NCI-H345 (cell line): ENCODE results near the gene CDR2L.

ENCODE experiments used
- DNase-seq: peaks from one replicate; lab custom pipeline; 2025; lab: John Stamatoyannopoulos, UW

The CDR2L gene

DNA sequence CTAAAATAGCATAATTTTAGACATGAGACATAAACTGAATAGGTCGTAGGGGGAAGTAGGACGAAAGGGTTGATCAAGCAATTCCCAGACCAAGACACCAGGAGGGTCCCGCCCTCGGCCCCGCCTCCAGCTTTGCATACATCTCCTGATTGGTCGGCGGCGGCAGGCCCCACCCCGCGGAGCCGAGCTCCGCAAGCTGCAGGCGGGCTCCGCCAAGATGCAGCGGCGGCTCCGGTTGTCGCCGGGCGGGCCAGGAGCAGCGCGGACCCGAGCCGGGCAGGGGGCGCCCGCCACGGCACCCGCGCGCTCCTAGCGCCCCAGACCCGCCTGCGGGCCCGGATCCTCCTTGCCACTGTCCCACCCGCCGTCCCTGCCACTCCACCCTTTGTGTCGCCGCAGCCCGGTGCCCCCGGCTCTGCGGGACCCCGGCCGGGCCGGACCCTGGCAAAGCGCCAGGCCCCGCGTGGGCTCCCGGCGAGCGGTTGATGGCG is at the start of gene CDR2L:
CDR2L (plus strand) TSS at position 215 of the 491 bp plus-strand sequence. CDS start 412 bp downstream, outside the sequence.
- DNase-seq: peak; percentile 97

DNA sequence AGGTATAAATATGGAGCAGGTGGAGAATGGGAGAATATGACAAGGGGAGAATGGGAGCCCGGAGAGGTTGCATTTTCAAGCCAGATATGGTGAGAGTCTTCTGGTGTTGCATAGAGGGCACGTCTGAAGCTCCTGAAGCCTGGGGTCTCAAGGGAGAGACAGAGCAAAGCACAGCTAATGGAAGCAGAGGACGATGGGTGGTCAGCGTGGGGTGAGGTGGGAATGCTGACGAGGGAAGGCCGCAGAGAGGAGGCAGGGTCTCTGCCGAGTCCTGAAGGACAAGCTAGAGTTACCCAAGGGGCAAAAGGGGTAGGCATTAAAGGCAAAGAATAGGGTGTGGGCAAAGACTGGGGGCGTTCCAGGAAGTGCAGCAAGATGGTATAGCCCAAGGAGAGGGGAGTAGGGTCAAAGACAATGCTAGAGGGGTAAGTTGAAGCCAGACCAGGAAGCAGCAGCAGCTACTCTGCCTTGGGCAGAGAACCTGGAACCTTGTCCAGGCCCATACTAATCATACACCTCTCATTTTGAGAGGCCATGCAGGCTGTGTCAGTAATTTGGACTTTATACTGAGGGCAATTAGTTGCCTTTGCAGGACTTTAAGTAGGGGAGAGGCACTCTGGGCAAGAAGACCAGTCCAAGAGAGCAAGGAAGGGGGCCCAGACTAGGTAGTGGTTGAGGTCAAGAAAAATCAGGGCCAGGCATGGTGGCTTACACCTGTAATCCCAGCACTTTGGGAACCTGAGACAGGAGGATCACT is 49.1 kb upstream of the CDR2L start:
- no peak for DNase-seq

DNA sequence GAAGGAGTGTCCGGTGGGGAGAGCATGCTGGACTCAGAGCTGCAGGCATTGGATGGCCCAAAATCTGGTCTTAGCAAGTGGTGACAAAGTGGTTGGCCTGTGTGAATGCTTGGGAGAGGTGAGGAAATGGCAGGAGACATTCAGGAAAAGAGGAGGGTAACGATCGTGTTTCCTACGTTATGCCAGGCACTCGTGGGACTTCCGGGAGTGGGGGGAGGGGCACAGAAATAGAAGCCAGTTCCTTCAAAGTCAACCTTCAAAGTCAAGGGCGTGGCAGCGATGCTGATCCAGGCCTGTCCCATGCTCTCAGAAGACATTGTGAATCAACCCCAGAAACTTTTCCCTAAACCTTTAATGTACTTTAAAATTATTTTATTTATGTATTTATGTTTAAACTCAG is 47.9 kb upstream of the CDR2L start:
- no peak for DNase-seq

DNA sequence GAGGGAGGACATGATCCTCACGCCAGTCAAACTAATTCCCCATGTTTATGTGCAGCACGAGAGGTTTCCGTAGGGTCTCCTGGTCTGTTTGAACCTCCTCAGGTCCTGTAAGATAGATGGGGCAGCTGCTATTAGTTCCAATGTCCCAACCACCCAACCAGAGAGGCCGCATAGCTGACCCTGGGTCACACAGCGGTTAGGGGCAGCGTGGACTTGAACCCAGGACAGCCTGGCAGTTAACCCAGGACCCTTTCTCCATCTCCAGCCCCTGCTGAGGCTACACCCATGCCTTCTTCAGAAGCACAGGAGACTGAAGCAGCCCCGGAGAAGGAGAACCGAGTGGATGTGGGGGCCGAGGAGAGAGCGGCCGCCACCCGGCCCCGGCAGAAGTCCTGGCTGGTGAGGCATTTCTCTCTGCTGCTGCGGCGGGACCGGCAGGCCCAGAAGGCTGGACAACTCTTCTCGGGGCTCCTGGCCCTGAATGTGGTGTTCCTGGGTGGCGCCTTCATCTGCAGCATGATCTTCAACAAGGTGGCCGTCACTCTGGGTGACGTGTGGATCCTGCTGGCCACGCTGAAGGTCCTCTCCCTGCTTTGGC is 46.2 kb upstream of the CDR2L start:
- DNase-seq: no peak

DNA sequence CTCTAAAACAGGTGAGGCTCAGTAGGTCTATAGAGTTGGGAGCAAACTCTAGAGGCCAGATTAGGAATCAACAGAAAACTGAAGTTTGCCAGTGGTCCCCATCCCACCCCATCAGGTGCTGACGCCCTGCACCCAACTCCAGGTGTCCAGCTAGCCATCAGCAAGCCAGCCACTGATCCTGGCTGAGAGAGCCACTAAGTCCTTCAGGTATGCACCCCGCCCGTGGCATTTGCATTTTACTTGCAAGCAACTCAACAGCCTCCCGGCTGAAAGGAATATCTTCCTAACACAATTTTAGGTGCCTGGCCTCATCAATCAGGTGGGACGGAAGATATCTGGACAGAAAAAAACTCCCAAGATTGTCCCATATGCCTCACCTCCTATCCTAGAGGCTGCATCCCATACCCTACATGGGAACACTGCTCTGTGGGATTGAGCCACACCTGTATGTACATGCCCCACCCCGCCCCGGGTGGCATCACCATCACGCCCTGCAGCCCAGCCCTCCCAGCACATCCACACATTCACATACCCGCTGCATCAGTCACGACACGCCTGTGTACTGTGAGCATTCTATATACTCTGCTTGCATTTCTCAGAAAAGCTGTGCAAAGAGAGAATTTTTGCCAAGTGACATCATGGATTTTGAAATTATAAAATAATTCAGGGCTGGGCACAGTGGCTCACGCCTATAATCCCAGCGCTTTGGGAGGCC is 43.5 kb upstream of the CDR2L start:
- DNase-seq: no peak

DNA sequence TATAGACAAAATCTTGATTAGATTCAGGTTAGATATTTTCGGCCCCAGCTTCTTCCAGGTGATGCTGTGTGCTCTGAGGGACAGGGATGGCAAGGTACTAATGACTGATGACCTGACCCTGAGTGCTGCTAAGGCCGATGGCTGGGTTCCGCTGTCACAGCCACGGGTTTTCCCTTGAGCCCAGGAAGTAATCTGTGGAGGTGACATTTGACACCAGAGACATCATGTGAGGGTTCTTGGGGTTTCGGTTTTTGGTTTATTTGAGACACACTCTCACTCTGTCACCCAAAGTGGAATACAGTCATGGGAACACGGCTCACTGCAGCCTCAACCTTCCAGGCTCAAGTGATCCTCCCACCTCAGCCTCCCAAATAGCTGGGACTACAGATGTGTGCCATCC is 41.9 kb upstream of the CDR2L start:
- DNase-seq: no peak

DNA sequence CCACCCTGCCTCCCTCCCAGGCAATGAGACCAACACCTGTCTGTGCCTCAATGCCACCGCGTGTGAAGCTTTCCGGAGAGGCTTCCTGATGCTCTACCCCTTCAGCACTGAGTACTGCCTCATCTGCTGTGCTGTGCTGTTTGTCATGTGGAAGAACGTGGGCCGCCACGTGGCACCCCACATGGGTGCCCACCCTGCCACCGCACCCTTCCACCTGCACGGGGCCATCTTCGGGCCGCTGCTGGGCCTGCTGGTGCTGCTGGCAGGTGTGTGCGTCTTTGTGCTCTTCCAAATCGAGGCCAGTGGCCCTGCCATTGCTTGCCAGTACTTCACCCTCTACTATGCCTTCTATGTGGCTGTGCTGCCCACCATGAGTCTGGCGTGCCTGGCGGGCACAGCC is 40.8 kb upstream of the CDR2L start:
- no peak for DNase-seq

DNA sequence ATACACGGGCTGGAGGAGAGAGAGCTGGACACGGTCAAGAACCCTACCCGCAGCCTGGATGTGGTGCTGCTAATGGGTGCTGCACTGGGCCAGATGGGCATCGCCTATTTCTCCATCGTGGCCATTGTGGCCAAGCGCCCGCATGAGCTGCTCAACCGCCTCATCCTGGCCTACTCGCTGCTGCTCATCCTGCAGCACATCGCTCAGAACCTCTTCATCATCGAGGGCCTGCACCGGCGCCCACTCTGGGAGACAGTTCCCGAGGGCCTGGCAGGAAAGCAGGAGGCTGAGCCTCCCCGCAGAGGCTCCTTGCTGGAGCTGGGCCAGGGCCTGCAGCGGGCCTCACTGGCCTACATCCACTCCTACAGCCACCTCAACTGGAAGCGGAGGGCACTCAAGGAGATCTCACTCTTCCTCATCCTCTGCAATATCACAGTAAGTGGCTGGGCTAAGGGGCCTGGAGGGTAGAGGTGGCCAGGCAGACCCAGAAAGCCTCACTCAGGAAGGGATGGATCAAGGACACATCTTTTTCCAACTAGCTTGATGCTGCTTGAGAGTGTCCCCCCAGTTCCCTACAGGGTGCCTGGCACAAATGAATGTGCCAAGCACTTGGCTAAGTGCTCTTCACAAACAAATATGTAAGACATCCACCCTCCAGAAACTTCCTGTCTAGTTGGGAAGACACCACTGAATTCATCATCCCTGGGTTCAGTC is 40.2 kb upstream of the CDR2L start:
- DNase-seq: no peak

DNA sequence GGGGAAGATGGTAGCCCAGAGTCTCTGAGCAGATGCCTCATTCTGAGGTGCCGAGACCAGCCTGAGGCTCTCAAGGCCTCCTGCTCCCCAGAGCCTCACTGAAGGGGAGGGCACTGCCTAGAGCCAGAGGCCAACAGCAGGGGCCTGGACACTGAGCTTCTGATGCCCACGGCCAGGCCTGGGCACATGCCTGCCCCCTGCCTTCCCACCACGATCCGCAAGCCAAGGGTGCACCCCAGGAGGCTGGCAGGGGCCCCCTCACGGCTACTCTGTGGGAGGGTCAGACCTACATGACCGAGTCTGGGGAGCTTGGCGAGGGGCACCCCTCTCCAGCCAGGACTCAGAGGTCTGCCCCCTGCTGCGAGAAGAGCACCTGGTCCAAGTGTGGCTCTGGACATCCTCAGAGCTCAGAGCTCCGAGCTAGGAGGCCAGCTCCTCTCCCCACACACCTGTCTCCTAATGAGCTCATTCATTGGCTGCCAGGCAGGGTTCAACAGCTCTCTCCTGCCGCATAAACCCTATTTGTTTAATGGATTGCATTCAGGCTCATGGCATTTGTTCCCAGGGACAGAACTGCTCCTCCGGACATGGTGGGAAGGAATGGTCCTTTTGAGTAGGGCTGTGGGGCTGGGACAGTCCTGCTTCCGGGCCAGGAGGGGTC is 37.8 kb upstream of the CDR2L start:
- peak; percentile 23 for DNase-seq

DNA sequence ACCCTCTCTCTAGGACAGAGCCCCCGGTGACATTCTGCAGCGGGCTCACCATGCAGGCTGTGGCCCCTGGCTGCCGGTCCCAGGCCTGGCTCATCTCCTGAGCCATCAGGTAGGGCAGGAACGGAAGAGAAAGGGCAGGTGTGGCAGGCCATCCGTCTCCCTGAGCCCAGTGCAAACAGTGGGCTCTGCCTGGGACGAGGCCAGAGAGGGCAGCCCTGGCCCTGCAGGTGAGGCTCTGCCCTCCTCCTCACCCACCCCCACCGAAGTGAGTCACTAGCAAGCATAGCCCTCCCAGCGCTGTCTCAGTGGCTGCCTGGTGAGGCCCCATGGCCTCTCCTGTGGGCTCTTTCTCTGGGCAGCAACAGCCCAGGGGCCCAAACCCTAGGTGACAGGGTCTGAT is 37.2 kb upstream of the CDR2L start:
- DNase-seq: no peak

DNA sequence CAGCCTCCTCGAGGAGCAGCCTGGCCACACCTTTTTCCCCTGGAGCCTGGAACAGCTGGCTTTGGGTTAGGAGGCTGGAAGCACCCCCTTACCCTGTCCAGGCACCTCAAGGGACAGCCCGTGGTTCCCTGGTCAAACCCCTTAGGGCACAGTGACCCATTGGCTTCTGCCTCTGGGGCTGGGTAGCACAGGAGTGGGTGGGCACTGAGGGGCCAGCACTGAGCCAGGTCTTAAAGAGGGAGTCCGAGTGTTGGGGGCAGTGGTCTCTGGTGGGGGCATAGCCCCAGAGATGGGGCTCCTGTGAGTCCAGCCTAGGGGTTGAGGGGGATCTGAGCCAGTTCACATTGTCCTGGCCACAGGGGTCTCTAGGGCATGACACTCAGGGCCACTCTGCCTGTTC is 36.4 kb upstream of the CDR2L start:
- no peak for DNase-seq

DNA sequence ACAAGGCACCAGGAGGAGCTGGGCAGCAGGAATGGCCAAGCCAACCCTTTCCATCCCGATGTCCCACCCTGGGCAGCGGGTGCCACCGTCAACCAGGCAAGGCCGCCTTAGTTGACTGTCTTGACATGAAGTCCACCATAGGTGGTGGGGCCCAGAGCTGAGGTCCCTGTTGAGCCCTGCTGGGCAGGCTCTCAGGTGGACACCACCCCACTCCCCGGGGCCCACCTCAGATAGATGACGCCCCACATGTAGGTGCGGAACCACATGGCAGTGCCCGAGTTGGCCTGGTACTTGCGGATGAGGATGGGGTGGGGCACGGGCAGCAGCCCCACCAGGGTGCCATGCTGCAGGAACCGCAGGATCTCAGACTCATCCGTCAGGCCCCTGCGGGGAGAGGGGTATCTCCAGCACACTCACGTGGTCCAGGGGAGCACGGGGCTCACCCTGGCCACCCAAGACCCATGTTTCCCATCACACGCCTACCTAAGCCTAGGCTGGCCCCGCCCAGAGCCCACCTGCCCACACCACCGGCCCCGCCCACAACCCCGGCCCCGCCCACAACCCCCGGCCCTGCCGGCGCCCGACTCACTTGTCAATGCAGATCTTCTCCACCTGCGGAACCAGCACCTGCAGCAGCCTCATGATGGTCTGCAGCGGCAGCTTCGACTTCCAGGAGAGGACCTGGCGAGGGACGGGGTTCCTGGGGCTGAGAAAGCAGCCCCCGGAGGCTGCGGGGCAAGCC is 35.6 kb upstream of the CDR2L start:
- no peak for DNase-seq

DNA sequence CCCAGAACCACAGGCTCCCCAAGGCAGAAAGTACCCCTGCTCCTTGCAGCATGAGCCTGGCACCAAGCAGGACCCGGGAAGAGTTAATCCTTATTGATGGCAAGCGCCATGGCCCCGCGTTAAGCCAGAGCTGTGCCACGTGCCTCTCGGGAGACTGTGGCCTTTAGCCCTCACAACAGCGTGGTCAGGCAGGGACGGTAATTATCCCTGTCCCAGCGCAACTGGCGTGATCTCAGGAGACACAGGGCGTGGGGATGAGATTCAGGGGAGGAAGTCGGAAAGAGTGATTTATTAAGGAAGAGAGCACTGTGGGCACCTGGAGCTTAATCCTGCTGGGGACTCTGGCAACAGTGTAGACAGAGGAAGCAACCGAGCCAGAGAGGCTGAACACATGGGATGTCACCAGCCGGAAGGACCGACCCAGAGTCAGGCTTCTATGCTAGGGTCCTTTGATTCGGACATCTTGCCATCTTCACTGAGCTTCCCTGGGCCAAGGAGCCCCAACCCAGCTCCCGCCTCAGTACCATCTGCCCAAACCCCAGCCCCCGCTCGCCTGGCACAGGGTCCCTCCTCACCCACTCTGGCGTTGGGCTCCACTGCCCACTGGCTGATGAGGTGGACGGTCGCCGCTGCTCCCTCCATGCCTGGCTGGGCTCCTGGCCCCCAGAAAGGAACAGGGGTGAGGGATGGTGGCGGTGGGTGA is 34.9 kb upstream of the CDR2L start:
- no peak for DNase-seq

DNA sequence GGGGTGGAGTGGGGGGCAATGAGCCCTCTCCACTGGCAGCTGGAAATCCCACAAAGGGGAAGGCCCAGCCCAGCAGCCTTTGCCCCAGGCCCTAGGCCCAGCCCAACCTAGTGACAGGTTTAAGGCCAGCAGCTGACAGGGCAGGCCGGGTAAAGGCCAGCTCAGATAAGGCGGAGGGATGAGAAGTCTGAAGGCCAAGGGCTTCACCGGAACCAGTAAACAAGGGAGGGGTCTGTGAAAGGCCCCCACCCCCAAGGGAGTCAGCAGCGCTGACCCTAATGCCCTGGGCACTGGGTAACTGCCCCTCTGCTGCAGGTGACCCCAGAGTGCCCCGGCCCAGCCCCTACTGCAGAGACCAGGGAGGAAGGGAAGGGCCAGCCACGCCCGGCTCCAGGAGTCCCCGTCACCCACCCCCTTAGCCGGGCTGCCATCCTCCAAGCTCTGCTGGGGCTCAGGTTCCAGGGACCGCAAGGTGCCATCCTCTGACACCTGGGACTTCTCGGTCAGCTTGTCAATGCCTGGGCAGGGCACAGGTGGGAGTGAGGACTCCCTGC is 34.2 kb upstream of the CDR2L start:
- no peak for DNase-seq

DNA sequence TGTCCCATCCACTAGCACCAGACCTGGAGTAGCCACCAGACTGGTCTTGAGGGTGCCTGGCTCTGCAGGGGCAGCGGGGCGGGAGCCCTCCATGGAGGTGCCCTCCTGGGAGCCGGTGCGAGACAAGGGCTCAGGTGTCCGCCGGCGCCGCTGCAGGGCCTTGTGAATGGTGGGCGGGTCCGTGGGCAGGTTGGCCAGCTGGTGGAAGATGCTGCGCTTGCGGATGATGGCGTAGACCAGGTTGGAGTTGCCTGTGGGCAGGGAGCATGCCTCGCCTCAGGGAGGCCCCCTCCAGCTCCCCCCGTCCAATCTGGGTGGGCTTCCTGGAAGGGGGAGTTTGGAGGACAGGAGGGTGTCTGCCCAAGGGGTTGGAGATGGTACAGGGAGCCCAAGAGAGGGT is 33.3 kb upstream of the CDR2L start:
- no peak for DNase-seq

DNA sequence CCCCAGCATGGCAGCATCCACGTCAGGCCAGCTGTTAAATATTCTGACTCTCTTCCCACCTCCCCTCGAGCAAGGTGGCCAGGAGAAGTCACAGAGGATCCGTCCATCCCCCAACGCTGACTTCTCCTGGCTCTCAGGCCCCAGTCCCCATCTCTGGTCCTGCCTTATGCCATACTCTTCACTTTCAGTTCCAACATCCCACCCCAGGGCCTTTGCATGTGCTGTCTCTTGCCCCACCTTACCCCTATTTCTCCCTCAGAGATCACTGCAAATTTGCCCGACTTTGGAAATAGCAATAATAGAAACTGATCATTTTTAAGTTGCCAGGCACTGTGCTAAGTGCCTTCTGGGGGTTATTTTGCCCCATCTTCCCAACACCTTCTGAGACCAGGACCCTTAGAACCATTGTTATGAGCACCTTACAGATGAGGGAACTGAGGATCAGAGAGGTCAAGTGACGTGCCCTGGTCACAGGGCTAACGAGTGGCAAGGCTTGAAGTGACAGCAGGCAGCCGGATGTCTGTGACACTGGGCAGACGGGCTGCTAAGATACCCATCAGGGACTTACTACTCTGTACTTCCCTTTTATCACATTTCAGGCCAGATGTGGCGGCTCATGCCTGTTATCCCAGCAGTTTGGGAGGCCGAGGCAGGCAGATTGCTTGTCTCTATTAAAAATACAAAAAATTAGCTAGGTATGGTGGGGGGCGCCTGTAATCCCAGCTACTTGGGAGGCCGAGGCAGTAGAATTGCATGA is 32.6 kb upstream of the CDR2L start:
- DNase-seq: no peak

DNA sequence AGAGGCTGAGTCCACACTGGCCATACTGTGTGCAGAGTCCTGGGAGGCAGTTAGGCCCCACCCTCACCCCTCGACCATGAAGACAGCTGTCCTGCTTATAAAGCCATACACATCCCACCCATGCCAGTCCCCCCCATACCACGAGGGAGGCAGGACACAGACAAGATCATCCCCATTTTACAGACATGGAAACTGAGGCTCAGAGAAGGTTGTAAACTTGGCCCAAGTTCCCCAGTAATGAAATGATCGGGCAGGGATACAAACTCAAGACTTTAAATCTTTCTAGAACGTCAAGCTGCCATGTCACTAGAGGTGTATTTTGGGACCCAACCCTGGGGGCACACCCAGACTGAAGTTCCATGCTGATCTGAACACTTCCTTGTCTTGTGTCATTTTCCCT is 31.3 kb upstream of the CDR2L start:
- DNase-seq: no peak

DNA sequence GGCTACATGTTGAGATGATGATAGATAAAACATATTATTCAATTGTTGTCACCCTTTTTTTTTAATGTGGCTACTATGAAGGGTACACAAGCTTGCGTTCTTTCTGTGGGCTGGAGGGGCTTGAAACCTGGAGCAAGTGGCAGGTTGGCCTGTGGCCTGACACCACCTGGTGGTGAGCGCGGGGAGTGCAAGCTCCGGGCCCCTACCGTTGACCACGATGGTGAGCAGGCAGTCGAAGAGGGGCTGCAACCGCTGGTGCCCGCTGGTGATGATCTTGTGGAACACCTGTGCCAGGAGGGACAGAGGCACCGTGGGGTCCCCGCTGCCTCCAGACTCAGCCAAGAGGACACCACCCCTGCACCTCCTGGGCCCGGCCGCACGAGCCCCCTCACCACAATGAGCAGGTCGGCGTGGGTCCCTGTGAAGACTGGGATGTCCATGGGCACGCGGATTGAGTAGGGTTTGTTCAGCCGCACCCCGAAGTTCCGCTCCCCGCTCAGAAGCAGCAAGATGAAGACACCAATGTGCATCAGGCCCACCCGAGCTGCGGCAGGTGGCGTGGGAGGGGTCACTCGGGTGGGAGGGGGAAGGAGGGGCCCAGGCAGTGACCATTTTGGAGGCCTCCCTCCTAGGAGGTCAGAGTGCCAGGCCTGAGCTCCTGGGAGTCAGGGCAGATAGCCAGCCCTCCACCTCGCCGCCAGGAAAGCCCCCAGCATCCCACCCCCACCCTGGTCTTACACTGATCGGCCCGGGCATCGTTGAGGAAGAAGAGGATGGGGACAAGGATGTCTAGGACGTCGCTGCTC is 29.3 kb upstream of the CDR2L start:
- peak; percentile 70 for DNase-seq
